Hindlimb muscle (tissue), 1 donor: ENCODE results near the gene MBD4. TPM values are rescaled to one million over a fixed set of nuclear protein-coding genes. Genes with fewer than 3 reads are reported as not detected.
"Not testable (repeated sequence)": the region's sequence is repeated elsewhere in the genome, so short reads cannot be mapped to it uniquely, and the experiment has no call there.

Source experiments
- DNase-seq: peaks from one replicate; pipeline ENCODE4 v3.0.0-alpha.2; 2013
- polyA plus RNA-seq: library from polyadenylated mRNA; unstranded; fragments of 120-200 nt; gene quantifications from one replicate; pipeline ENCODE4 v1.2.1, GENCODE V29; 2013; ENCODE audit not compliant: insufficient read length

Gene MBD4
- polyA plus RNA-seq, result 27.1 TPM

DNA sequence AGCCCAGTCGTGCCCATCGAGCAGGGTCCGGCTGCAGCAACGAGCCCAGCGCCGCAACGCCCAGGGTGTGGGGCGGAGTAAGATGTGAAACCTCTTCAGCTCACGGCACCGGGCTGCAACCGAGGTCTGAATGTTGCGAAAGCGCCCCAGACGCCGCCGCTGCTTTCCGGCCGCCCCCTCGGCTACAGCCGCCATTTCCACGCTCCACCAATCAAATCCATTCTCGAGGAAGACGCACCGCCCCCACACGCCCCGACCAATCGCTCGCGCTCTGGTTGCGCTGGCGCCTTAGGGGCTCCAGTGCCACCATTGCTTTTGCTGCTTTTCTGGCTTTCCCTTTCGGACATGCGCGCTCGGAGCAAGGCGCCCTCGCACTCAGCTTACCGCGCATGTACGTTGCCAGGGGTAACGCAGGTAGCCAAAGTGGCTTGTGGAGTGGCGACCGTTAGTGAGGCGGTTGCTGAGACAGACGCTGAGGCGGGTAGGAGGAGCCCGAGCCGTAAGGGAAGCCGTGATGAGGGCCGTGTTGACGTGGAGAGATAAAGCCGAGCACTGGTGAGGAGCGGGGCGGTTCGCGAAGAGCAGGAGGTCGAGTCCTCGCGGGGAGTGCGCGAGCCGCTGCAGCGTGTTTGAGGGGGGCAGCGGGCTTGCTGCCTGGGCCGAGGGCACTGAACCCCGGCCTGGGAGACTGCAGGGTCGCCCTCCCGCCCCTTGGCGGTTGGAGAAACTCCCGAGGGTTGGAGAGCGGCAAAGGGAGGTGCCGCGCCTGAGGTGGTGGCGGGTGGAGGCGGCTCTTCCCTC, at the start of gene MBD4, which contains the start of gene IFT122:
Gene MBD4 (minus strand): TSS at position 132 of the 801 bp plus-strand sequence. CDS start 115 bp downstream, at position 17.
Gene IFT122 (plus strand): TSS at position 408 of the 801 bp plus-strand sequence. CDS start 107 bp downstream, at position 515.
- DNase-seq, result peak; percentile 97

DNA sequence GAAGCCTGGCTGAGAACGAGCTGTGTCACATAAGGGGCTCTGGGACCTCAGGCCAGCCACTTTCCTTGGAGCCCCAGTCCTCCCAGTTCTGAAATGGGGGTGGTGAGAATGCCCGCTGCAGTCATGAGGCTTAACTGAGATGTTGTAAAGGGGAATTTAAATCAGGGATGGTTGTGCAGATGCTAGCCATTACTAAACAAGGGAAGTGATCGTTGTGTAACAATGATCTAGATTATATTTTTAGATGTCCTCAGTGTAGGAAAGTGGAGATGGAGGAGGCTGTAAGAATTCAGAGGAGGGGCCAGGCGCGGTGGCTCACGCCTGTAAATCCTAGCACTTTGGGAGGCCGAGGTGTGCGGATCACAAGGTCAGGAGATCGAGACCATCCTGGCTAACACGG, 49.5 kb upstream of the MBD4 start:
- not testable (repeated sequence) for DNase-seq

DNA sequence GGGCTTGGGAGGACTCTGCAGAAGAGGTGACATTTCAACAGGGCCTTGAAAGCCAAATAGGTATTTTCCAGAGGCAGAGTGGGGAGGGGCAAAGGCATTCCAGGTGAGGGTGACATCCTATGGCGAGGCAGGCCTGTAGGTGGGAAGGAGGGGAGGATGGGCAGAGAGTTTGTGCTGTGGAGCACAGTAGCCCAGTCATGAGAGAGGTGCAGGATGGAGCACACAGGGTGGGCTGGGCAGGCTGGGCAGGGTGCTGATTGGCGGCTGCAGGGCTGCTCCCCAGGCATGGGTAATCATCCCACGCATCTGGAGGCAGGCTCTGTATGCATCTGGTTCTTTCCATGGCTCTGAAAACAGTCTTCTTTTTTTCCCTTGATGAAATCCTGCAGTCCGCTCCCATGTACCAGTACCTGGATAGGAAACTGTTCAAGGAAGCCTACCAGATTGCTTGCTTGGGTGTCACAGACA, 48.2 kb upstream of the MBD4 start:
- not testable (repeated sequence) for DNase-seq

DNA sequence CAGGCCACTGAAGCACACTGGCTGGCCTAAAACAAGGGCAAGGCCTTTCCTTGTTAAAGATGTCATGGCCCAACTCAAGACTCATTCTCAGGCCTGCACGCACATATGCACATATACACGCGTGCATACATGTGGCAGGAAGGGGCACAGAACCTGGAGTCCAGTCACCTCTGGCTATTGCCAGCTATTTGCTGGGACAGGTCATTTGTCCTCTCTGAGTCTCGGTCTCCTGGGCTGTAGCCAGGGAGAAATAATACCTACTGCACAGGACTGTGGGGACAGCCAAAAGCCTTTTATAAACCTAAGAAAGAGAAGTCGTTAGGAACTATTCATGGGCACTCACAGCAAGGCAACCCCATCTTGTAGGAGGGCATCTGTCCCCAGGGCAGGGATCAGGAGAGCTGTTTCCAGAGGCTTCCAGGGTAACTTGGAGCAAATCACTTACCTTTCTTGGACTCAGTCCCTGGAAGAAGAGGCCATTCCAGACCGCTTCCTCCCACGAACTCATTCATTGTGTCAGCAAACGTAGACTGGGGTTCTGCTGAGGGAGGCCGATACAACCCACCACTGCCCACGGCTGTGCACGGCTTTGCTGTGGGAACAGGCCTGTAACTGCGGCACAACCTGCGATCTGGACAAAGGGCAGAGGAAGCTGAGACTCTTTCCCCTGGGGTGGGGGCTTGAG, 47.6 kb upstream of the MBD4 start:
- DNase-seq, result no peak

DNA sequence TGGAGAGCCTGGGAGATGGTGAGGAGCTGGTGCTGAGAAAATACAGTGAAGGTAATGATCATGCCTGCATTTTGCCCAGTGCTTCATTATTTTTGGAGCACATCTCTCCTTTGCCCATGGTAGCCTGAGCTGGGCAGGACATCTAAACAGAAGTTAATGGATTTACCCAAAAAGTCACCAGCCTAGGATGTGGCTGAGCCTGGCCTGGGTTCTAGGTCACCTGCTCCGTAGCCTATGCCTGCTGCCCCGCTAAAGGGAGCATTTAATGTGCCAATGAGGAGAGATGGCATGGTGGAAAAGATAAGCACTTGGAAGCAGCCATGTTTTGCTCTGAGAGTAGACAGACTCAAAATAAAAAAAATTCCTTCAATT, 46.9 kb upstream of the MBD4 start:
- DNase-seq, result no peak

DNA sequence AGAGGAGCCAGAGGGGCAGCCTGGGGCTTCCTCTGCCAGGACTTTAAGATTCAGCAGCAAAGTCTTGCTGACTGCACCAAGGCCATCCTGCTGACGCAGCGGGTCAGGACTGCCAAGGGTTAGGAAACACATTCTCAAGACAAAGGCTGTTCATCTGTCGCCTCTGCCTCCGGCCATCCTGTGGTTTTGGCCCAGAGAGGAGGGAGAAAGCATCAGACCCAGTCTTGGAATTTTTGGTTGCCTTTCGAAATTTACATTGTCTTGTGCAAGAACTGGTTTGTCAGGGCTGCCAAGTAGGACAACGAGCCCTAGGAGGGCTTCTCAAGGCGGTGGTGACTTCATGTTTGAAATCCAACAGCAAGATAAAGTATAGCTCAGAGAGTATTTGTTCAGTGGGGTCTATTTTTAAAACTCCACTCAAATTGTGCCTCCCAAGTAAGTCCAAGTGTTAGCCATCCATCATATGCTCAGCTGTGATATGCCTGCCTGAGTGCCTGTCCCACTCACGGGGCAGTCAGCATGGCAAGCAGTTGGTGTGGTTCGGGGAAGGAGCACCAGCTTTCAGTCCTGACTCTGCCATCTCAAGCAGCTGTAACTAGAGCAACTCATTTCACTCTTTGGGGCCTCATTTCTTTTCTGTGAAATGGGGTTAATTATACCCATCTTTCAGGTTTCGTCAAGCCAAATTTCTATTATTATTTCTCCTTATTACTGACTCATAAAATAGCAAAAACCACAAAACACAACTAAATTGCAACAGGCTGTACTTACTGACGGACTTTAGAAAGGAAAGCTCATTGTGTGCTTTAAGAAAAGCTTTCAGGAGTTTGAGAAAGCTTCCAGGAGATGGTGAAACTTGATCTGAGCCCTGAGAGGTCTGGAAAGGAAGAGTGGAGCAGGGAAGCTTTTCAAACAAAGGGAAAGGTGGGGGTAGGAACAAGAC, 46.2 kb upstream of the MBD4 start:
- DNase-seq, result peak; percentile 40

DNA sequence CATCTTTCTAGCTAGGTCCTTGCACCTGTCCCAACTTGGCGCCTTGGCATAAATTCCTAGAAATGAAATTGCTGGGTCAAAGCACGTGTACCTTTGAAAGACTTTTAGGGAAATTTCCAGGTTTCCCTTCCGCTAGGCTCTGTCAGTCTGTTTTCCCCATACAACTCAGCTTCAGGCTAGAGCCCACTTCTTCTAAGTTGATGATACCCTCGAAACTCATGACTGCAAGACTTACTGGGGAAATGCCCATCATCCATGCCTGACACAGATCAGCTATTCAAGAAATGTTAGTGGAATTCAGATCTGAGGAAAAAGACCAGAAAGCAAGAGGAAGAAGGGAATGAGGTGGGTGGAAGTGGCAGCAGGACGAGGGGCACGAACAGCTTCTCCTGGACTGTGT, 45.4 kb upstream of the MBD4 start:
- not testable (repeated sequence) for DNase-seq

DNA sequence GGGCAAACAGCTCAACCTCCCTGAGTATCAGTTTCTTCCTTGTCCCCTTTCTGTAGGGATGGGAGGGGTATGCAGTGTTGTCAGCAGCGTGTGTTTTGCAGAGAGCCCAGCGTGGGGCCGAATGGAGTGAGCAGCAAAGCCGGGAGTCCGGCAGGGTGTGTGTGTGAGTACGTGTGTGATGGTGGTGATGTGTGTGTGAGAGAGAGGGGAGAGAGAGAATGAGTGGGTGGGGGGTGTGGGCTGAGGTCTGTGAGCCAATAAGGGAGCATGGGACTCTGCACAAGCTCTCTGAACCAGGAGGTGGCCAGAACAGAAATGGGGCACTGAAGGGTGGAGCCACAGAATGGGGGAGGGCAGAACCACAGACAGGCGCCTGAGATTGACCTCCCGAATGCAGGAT, 44.1 kb upstream of the MBD4 start:
- no peak for DNase-seq

DNA sequence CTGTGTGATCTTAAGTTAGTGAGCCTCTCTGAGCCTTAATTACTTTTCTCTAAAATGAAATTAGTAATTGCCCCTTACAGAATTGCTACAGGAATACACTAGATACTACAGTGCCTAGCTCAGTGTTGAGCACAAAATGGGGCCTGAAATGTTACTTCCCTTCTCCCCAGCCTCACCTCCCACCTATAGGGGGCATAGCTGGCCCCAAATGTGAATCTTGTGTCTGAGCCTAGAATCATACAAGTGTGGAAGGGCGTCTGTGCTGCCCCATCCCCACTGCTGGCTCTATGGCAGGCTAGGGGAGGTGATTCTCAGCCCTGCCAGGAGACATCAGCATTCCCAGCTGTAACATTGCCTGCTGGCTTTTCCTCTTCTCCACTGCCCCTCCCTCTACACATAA, 43.0 kb upstream of the MBD4 start:
- no peak for DNase-seq

DNA sequence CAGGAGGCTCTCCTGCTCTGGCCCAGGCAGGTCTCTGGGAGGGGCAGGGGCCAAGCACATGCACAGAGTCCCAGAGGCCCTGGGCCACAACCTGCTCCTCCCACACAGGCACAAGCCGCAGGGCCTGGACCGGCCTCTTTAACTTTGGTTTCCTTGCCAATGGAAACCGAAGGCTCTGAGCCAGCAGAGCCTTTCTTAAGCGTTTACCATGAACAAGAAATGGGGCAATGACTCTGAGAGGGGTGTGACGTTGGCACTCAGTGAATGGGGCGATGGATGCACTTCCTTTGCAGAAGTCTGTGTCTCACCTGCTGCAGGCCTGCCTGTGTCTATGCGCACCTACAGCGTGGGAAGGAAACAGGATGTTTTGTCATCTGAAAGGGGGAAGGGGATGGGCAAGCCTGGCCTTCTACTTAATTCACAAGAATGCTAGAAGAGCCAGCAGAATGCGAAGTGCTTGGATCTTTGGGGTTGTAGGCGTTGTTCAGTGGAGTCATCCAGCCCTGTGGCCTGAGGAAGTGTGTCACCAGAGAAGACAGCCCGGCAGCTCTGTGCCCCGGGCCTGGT, 42.1 kb upstream of the MBD4 start:
- peak; percentile 73 for DNase-seq

DNA sequence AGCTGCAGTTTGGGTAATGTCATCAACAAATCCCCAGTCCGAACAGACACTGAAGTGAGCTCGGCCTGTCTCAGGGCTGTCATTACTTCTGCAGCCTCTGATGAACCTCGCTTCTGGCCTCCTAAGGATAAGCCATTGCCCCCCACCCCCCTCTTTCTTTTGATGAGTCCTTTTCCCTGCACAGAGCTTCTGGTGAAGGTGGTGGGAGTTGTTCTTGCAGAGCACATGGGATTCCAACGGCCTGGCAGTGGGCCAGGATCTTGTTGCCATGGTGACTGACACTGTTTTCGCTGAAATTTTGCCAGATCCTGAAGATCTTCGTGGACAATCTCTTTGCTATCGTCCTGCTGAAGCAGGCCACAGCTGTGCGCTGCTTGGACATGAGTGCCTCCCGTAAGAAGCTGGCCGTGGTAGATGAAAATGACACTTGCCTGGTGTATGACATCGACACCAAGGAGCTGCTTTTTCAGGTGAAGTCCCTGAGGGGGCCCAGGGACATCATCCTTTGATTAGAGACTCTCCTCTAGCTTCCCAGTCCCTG, 41.5 kb upstream of the MBD4 start:
- DNase-seq, result peak; percentile 53

DNA sequence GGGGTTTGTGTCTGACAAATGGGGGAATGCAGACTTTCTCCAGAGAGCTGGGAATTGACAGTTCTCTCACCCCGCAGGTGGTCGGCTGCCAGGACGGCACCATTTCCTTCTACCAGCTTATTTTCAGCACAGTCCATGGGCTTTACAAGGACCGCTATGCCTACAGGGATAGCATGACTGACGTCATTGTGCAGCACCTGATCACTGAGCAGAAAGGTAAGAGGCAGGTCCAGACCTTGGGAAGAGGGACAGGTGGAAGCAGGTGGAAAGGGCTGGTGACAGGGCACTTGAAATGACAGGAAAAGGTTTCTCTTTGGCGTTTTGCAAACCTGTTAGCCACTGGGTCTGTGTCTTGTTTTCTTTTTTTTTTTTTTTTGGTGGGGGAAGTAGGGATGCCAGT, 36.8 kb upstream of the MBD4 start:
- DNase-seq, result no peak

DNA sequence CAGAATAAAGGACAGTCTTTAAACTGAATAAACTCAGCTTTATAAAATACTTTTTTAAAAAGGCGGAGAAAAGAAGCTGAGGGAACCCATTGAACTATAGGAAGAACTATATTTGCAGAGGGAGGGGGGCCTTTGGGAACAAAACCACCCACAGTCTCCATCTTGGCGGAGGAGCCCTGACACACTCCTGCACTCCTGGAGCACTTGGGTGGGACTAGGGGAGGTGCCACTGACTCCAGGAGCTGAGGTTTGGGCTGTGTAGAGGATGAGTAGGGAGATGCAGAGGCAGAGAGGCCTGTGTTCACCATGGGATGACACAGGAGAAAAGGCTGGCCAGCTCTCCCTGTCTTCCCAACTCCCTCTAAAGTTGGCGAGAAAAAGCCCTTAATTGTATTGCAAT, 36.1 kb upstream of the MBD4 start:
- DNase-seq, result no peak

DNA sequence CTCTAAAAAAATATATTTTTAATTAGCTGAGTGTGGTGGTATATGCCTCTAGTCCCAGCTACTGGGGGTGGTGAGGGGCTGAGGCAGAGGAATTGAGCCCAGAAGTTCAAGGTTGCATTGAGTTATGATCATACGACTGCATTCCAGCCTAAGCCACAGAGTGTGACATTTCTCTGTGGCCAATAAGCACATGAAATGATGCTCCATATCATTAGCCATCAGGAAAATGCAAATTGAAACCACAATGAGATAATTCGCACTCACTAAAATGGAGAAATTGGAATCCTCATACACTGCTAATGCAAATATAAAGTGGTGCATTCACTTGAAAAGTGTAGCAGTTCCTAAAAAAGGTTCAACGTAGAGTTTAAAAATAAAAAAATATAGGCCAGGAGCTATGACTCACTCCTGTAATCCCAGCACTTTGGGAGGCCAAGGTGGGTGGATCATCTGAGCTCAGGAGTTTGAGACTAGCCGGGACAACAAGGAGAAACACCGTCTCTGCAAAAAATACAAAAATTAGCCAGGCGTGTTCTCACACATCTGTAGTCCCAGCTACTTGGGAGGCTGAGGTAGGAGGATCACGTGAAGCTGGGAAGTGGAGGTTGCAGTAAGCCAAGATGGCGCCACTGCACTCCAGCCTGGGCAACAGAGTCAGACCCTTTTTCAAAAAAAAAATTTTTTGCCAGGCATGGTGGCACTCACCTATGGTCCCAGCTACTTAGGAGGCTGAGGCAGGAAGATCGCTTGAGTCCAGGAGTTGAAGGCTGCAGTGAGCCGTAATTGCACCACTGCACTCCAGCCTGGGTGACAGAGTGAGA, 35.4 kb upstream of the MBD4 start:
- DNase-seq, result no peak

DNA sequence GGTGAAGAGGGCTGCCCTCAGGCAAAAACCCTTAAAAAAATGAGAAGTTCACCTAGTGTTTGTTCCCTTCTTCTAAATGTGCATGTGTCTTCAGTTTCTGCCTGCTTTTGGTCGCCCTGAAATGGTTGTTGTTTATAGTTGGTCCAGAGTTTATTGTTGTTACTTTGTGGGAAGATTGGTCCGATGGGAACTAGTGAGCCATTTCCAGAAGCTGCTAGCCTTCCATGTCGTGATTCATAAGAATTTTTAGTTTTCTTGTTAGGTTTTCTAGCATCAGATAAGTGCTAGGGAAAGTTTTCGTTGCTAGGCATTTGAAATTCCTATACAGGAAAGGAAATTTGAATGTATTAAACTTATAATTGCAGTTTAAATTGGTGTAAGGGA, 34.0 kb upstream of the MBD4 start:
- no peak for DNase-seq

DNA sequence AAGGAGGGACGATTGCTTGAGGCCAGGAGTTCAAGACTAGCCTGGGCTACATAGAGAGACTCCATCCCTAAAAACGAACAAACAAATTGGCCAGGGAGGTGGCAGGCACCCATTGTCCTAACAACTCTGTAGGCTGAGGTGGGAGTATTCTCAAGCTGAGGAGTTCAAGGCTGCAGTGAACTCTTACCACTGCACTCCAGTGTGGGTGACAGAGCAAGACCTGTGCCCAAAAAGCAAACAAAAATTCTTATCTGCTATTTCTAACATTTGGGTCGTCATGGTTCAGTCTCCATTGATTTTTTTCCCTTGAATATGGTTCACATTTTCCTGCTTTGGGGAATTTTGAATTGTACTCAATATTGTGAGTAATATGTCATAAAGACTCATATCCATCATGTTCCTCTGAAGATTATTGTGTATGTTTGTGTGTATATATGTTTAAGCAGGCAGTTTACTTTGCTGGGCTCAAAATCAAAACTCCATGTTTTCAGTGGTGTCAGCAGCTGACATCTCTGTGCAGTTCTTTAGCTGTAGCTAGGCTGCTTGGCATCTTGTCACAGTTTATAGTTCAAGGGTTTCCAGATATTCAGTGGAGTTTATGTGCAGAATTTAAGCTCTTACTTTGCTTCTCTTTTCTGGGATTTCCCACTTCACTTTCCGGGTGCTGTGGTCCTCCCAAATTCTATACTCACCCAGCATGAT, 33.5 kb upstream of the MBD4 start:
- no peak for DNase-seq

DNA sequence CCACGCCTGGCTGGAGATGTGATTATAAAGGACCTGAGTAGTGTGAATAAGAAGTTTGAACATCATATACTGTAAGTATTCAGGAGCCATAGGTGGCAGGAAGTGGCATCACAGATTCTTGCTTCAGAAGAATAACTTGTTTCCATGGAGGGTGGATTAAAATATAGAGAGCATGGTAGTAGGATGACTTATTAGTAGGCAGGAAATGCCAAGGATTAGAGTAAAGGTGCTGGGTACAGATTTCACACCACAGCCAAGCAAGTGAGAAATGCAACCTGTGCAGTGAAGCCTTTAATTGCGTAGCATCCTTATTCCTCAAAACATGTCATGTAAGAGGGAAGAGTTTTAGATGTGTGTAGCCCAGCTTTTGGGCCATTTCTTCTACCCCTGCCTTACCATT, 31.1 kb upstream of the MBD4 start:
- no peak for DNase-seq

DNA sequence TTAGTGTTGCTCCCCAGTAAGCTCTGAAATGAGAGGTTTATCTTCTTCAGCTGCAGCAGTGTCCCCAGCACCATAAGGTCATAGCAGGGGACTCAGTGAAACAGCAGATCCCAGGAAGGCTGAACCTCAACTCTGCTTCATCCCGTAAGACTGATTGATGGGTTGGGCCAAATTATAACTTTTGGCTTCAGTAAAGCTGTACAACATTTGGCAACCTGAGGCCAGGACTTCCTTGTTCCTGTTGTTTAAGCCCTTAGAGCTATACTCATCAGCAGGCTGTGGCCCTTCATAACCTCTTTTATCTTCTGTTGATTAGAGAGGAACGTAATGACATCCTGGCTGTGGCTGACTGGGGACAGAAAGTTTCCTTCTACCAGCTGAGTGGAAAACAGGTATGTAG, 29.3 kb upstream of the MBD4 start:
- no peak for DNase-seq

DNA sequence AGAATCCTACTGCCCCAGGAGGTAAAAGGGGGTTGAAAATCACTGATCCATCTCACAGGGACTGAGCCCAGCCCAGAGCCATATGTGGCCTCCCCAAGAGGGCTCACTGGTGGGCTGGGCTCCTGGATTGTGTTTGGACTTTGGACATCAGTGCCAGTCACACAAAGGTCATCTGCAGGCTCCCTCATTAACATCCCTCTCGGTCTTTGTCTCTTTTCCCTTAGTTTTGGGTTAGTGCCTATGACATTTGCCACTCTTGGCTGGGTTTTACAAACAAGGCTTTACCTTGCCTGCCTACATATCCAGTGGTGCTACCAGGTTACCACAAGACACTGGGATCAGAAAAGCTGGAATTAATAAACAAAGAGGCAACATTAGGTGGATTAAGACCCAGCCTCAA, 28.2 kb upstream of the MBD4 start:
- DNase-seq, result no peak

DNA sequence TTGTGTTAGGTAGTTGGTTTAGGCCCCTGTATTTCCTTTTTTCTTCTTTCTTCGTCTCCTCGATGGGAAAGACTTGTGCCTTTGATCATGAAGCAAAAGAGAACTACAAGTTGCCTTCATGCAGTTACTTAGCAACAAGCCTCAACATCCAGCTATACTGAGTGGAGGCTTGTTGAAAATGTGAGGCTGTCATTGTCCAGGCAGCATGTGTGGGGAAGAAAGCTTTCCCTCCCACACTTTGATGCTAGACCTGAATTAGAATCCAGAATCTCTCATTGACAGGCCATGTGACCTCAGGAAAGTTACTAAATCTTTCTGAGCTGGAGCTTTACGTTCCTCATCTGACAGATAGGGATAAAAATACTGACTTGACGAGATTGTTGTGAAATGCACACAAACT, 24.0 kb upstream of the MBD4 start:
- DNase-seq, result no peak

DNA sequence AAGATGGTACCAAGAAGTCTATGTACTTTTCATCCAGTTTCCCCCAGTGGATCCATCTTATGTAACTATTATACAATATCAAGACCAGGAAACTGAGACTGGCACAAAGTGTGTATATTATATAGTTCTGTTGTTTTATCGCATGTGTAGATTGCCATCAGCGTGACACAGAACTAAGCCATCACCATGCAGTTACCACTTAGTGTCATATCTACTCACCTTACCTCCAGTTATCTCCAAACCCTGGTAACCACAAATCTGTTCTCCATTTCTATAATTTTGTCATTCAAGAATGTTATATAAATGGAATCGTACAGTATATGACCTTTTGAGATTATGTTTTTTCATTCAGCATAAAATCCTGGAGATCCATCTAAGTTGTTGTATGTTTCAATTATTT, 23.3 kb upstream of the MBD4 start:
- DNase-seq, result no peak
